A549 (cell line): ENCODE data around the gene MGST2.

Experiments
- BCL3 ChIP-seq: fragments of >200 bp; sonication (Bioruptor Twin); formaldehyde crosslinking; IDR thresholded peaks from 3 replicates; pipeline ENCODE4 v1.6.1; 2016
- CHD4 ChIP-seq: fragments of 200-600 bp; sonication (generic); IDR thresholded peaks from 2 replicates; pipeline ENCODE4 v1.6.1; 2016; ENCODE audit warnings: antibody characterized with exemption, mild to moderate bottlenecking, borderline replicate concordance
- ESRRA ChIP-seq: fragments of 150-350 bp; IDR thresholded peaks from 2 replicates; pipeline ENCODE4 v1.6.1; 2014; ENCODE audit warnings: mild to moderate bottlenecking, low read length, borderline replicate concordance
- USF2 ChIP-seq: fragments of 450-650 bp; IDR thresholded peaks from 2 replicates; pipeline ENCODE4 v1.6.1; 2014; ENCODE audit warnings: antibody characterized with exemption
- ZC3H11A ChIP-seq: fragments of 450-650 bp; IDR thresholded peaks from 2 replicates; pipeline ENCODE4 v1.6.1; 2014; ENCODE audit warnings: antibody characterized with exemption, mild to moderate bottlenecking
- TF ChIP-seq, protein P1 (sequence below): fragments of >200 bp; sonication (Bioruptor Twin); formaldehyde crosslinking; IDR thresholded peaks from 3 replicates; pipeline ENCODE4 v1.5.1; 2016
- TF ChIP-seq, protein P2 (sequence below): IDR thresholded peaks from 2 replicates; pipeline ENCODE4 v1.6.1; 2012

DNA sequence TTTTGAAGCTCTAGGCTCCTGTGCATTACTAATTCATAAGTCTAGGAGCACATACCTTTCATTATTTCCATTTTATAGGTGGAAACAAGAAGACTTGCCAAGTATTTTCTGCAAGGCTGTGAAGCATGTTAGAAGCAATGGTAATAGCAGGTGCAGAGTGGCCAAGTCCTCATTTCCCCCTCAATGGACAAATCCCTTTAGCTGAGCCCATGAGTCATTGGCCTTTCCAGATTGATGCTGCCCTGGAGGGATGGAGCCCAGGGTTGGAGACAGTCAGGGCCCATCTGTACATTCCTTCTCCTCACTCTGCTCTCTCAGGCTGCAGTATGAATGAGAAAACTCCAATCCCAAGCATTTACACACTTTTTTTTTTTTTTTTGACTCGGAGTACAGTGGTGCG, 6.6 kb downstream of the MGST2 start:
- TF ChIP-seq, protein P1, sequence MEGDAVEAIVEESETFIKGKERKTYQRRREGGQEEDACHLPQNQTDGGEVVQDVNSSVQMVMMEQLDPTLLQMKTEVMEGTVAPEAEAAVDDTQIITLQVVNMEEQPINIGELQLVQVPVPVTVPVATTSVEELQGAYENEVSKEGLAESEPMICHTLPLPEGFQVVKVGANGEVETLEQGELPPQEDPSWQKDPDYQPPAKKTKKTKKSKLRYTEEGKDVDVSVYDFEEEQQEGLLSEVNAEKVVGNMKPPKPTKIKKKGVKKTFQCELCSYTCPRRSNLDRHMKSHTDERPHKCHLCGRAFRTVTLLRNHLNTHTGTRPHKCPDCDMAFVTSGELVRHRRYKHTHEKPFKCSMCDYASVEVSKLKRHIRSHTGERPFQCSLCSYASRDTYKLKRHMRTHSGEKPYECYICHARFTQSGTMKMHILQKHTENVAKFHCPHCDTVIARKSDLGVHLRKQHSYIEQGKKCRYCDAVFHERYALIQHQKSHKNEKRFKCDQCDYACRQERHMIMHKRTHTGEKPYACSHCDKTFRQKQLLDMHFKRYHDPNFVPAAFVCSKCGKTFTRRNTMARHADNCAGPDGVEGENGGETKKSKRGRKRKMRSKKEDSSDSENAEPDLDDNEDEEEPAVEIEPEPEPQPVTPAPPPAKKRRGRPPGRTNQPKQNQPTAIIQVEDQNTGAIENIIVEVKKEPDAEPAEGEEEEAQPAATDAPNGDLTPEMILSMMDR = no peak
- TF ChIP-seq USF2 (no peak), ESRRA (no peak), CHD4 (no peak), ZC3H11A (no peak), BCL3 (no peak)
- TF ChIP-seq, protein P2, sequence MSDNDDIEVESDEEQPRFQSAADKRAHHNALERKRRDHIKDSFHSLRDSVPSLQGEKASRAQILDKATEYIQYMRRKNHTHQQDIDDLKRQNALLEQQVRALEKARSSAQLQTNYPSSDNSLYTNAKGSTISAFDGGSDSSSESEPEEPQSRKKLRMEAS = no peak
